HG03095 (cell line): ENCODE data around the gene PGF.

Source experiments
- ATAC-seq: cut with Tn5 transposase; IDR thresholded peaks from one replicate; pipeline ENCODE4 v1.9.1; 2021; ENCODE audit warnings: moderate library complexity; ENCODE audit not compliant: unreplicated experiment

The PGF gene

DNA sequence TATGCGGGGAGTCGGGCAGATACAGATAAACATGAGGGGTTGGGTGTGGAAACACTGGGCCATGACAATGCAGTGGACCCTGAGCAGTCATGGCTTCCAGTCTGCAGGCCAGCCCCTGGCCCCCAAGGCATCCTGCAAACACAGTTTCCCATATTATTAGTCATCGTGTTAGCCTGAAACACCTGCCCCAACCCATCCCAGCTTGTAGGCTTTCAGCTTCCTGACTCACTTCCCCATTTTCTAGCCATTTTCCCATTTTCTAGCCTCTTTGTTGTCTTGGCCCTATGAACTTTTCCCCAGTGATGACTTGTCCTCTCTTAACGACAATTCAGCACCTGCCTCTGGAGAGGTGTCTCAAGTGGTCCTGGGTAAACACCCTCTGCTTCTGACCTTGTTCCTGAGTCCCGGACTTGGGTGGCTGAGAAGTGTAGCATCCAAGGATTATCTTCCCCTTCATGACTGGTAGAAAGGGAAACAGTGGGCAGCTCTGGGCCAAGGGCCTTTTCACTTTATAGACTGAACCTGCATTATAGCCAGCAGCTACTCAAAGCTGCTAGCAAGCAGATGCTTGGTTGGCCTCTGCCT, 4.3 kb upstream of the PGF start:
- no peak for ATAC-seq

- ATAC-seq: no peak
Measured at GRCh38 chr14:74956280-74957072, 1.1 kb upstream of the PGF start.

DNA sequence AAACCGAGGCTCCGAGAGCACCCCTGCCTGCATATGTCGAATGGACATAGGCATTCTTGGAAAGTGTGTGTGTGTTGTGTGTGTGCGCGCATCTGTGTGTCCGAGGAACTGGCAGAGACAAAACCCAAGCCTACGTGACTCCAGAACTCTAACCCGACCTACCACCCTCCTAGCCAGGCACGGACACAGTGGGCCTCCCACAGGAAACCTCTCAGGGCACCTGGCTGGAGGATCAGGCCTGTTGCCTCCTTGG, 556 bp upstream of the PGF start:
- no peak for ATAC-seq

GRCh38 chr14:74954947-74955228, 509 bp downstream of the PGF start:
- no peak for ATAC-seq

DNA sequence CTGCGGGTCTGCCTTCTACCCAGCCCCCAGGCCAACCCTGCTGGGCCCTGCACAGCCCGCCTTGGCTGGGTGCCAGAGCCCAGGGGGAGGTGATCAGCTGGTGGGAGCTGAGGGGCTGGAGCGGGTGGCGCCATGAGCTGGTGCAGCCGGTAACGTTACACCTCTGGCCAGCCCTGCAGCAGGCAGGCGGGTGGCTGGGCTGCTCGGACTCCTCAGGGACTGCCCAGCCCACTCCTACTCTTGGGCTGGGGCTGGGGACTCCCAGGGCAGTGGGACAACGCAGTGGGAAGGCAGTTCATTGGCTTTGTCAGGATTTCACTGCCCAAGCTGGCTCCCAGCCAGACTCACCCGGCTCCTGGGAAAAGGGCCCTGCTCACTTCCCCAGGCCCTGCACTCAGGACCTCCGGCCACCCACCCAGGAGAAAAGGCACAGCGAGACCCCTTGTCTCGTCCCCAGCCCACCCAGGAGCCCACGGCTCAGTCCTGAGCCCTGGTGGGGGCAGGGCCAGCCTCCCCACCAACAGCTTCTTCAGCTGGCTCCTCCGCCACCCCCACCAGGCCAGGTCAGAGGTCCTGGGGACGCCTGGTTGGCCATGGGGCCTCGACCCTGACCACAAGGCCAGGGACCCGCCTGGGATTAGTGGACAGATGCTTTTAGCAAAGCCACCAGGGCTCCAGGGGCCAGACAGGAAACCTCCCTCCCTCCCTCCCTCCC, 1.0 kb downstream of the PGF start:
- ATAC-seq: no peak

DNA sequence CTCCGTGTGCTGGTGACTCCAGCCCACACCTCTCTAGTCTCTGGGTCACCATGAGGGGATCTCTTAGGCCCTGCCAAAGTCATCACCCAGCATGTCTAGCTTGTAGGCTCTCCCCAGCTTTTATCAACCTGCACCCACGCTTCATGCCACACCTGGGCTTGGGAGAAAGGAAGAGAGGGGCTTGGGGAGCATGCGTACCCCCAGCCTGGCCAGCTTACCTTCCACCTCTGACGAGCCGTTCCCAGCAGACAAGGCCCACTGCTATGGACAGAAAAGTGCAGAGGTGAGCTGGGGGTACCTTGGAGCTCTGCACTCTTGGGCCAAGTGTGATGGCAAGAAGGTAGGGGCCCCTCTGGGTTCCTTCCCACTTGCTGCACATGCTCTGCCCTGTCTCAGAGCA, 1.7 kb downstream of the PGF start:
- ATAC-seq: no peak

GRCh38 chr14:74952697-74953484, 2.5 kb downstream of the PGF start:
- ATAC-seq: no peak

GRCh38 chr14:74952180-74952665, 3.2 kb downstream of the PGF start:
- no peak for ATAC-seq

- ATAC-seq: no peak
Measured at GRCh38 chr14:74951443-74952179, 3.8 kb downstream of the PGF start.

DNA sequence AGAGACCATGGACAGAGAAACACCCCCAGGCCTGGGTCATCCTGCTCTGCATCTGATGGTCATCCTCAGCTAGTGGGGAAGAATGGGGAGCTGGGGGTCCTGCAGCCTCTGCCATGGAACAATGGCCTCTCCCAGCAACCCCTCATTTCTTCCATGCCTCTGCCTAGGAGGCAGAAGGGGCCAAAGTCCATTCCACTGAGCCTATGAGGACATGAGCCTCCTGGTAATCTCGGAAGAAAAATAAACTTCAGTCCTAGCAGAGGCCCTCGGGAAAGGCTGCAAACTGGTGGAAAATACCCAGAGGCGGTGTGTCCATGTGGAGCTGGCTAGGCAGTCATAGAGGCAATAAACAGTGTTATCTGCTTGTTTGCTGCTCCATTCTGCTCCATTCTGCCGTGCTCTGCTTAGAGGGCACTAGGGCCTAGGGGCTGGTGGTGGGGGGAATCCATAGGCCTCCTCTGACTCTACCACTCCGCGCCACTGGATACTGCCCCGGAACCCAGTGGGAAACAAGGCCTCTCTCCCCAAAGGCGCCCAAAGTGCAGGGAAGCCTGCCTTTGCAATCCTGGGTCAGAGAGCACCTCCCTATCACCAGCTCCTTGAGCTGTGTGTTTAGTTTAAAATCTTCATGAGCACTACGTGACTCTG, 4.5 kb downstream of the PGF start:
- no peak for ATAC-seq

GRCh38 chr14:74949859-74950573, 5.4 kb downstream of the PGF start:
- ATAC-seq: no peak

GRCh38 chr14:74949191-74949601, 6.2 kb downstream of the PGF start:
- ATAC-seq: no peak

- no peak for ATAC-seq
Measured at GRCh38 chr14:74948228-74949175, 6.9 kb downstream of the PGF start.

DNA sequence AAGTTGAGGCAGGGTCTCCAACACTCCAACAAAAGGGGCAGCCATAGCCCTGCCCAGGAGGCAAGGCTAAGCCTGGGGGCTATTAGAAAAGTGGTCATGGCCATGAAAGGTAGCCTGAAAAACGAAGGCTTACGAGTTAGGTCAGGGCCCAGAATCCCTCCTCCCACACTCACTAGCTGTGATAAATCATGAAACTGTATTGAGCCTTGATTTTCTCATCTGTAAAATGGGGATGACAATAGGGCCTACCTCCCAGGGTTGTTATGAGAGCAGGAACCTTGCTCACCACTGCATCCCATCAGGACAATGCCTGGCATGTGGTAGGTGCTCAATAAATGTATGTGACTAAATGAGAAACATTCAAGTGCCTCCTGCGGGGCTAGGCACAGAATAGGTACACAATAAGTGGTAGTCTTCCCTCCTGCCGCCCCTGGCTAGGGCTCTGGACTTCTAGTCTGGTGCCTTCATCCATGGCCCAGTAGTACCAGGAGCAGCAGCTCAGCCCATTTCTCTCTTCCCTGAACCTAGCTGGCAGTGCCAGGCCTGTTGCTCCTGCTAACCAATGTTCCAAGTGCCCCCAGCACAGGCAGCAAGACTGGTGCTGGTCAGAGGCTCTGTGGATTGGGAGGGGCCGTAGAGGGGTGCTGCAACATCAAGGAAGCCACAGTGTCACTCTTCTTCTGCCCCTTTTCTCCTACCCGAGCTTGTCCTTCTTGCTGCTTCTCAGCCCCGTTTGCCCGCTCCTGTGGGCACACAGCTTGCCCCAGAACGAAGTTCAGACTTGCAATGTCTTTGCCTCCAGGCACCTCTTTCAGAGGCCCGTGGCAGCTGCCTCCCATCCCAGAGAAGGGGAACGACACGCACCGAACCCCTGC, 7.8 kb downstream of the PGF start:
- no peak for ATAC-seq

DNA sequence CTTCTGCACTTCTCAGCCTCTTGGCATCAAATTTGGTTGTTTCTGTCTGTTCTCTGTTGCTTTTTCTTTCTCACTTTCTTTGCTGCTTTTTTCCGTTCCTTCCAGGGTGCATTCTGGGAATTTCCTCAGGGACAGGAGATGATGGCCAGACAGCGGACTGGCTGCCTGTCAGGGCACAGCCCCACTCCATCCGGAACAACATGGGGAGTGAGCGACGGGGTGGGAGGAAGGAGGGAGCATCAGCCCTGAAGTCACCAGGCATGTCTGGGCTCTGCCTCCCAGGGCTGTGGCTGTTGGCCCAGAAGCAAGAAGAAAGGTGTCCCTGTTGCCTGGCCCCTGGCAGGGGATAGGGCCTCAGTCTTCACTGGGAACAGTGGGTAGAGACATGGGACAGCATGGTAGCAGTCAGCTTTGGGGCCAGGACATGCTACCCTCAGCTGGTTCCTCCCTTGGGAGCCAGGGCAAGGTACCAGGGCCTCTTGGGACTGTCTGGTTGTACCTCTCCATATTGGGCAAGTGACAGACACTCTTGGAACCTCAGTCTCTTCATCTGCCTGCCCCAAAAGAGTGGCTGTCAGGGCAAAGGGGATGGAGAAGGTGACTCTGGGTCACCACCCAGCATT, 8.6 kb downstream of the PGF start:
- ATAC-seq: no peak

DNA sequence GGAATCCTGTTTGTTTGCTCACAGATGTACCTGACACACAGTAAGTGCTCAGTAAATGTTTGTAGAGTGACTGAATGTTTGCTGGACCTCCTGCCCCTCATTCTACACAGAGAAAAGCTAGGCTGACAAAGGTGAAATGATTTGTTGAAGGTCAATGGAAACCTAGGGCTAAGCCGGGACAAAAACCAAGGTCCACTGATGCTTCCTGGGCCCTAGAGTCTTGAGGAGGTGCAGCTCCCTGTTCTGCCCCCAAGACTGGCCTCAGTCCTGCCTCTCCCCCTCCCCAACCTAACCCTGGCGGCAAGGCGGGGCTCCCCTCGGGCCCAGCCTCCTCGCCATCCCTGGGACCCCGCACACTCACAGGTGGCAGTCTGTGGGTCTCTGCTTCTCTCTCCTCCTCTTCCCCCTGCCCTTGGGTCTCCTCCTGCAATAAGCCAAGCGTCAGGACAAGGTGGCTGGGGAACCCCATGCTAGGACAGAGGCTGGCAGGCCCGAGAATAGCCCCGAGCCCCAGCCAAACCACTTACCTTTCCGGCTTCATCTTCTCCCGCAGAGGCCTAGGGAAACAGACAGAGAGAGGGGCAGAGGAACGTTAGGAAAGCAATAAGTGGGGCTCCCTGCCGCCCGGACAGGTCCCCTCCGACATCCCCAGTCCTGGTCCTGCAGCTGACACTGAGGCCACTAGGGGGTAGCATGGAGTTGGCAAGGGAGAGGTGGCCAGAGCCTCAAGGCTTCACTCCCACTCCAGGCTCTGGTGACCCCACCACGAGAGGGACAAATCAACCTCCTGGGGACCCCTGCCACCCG, 9.3 kb downstream of the PGF start:
- no peak for ATAC-seq
